GM12878 (cell line): ENCODE results near the gene NCF2. TPM values are rescaled to one million over a fixed set of nuclear protein-coding genes. Genes with fewer than 3 reads are reported as not detected.
"Not testable (repeated sequence)": the region's sequence is repeated elsewhere in the genome, so short reads cannot be mapped to it uniquely, and the experiment has no call there.

Source experiments
- ATAC-seq: fragments of 200-7000 bp; cut with Tn5 transposase; 3 replicates; pipeline ENCODE4 v1.9.1; 2020; ENCODE audit warnings: mild to moderate bottlenecking, moderate library complexity
- BruUV-seq: library from RNA; stranded (reverse); fragments of 400-500 nt; replicated peaks from 2 replicates; lab custom pipeline; 2021; lab: Mats Ljungman, UMichigan
- CTCF ChIA-PET: fragments of 300-600 bp; sonication (Branson Sonifier 250); formaldehyde crosslinking; extraction: SDS; loops from one replicate; lab custom pipeline; 2021; ENCODE audit warnings: inconsistent platforms; lab: Yijun Ruan, JAX
- POLR2A ChIA-PET: fragments of 350-600 bp; formaldehyde crosslinking; extraction: SDS; loops from one replicate; lab custom pipeline; 2021; ENCODE audit warnings: inconsistent platforms; lab: Charles Lee
- RAD21 ChIA-PET: fragments of 300-600 bp; sonication (Branson Sonifier 250); formaldehyde crosslinking; loops from one replicate; lab custom pipeline; 2023; ENCODE audit warnings: antibody characterized with exemption; ENCODE audit not compliant: unreplicated experiment; lab: Charles Lee
- SMC1A ChIA-PET: fragments of 300-600 bp; sonication (Branson Sonifier 250); formaldehyde crosslinking; loops from one replicate; lab custom pipeline; 2023; ENCODE audit not compliant: unreplicated experiment, uncharacterized antibody; lab: Charles Lee
- DNase-seq: peaks from one replicate; pipeline ENCODE4 v3.0.0-alpha.2; 2011; ENCODE audit warnings: low read depth, low spot score
- FAIRE-seq: peaks from 3 replicates; lab custom pipeline; 2011; peaks lifted over from hg19 to GRCh38; lab: Jason Lieb, UNC
- H2AFZ ChIP-seq: 2 replicates; pipeline ENCODE4 v1.6.0; 2011; ENCODE audit warnings: low read depth, low read length, control low read depth; ENCODE audit not compliant: control insufficient read depth
- H3K27ac ChIP-seq: 2 replicates; pipeline ENCODE4 v1.5.1; 2011; ENCODE audit warnings: control low read depth; ENCODE audit not compliant: control insufficient read depth, insufficient read depth
- H3K27me3 ChIP-seq, 2 experiments: replicated peaks in 1 of 2; 2 replicates each; pipeline versions ENCODE4 v1.6.0 to v1.6.1; 2011; ENCODE audit warnings: low read length in 1 of 2; ENCODE audit not compliant: control insufficient read depth in 2 of 2, insufficient read depth in 2 of 2
- H3K36me3 ChIP-seq, 2 experiments: 2 replicates each; pipeline ENCODE4 v1.5.1; 2011; ENCODE audit warnings: low read length in 1 of 2; ENCODE audit not compliant: control insufficient read depth in 2 of 2, insufficient read depth in 2 of 2
- H3K4me1 ChIP-seq: 2 replicates; pipeline ENCODE4 v1.6.1; 2011; ENCODE audit warnings: mild to moderate bottlenecking, low read length, moderate library complexity, mixed read lengths; ENCODE audit not compliant: control insufficient read depth, insufficient read depth
- H3K4me2 ChIP-seq: 2 replicates; pipeline ENCODE4 v1.6.0; 2011; ENCODE audit warnings: control low read depth; ENCODE audit not compliant: control insufficient read depth, insufficient read depth
- H3K4me3 ChIP-seq: fragments of 200-600 bp; sonication (generic); 2 replicates; pipeline ENCODE4 v1.5.1; 2016
- H3K79me2 ChIP-seq: 2 replicates; pipeline ENCODE4 v1.6.0; 2011; ENCODE audit warnings: low read length; ENCODE audit not compliant: control insufficient read depth, insufficient read depth
- H3K9ac ChIP-seq: 2 replicates; pipeline ENCODE4 v1.8.0; 2011; ENCODE audit warnings: low read length, control low read depth, mixed read lengths; ENCODE audit not compliant: control insufficient read depth, insufficient read depth
- H3K9me3 ChIP-seq: replicated peaks from 3 replicates; pipeline ENCODE4 v1.5.1; 2011; ENCODE audit warnings: mild to moderate bottlenecking, low read length; ENCODE audit not compliant: control insufficient read depth, insufficient read depth
- H4K20me1 ChIP-seq: 2 replicates; pipeline ENCODE4 v1.6.0; 2011; ENCODE audit not compliant: control insufficient read depth, insufficient read depth
- WGBS: methylation state at CpG from one replicate; pipeline ENCODE4 v1.1.6; 2016; ENCODE audit warnings: low lambda C conversion rate; ENCODE audit not compliant: insufficient replicate concordance, insufficient coverage; ENCODE audit errors: missing lambda C conversion rate; 5-methylcytosine and 5-hydroxymethylcytosine counted together
- in situ Hi-C: fragments of 300-500 bp; cut with MboI; formaldehyde crosslinking; loops from 9 replicates; pipeline ENCODE4 v1.14.3; 2018; ENCODE audit warnings: mixed read lengths
- intact Hi-C: fragments of 100-400 bp; cut with micrococcal nuclease; formaldehyde crosslinking; loops from one replicate; pipeline ENCODE4 v1.14.2; 2022; ENCODE audit not compliant: unreplicated experiment
- polyA plus RNA-seq, 11 experiments: library from polyadenylated mRNA; depleted of rRNA in 4 of 11; unstranded in 6 of 11; stranded (reverse) in 5 of 11; fragments of >200 nt; fragmentation: Nextera tagmentation in 4 of 11; fragmentation: Illumina TruSeq in 1 of 11; extraction: Ambion mirVana in 4 of 11; extraction: Trizol in 1 of 11; gene quantifications; 1 replicate in 1 of 11; 2 replicates in 10 of 11; pipeline versions ENCODE4 v1.2.1 to v1.2.3, GENCODE V29; 2011 to 2016; ENCODE audit warnings: inconsistent platforms in 2 of 11, missing spikeins in 2 of 11, low read depth in 1 of 11
- total RNA-seq, 4 experiments: library from RNA; depleted of rRNA in 3 of 4; stranded (reverse); fragments of >200 nt in 3 of 4; fragmentation: Illumina TruSeq in 1 of 4; extraction: Trizol in 1 of 4; gene quantifications; 2 replicates each; pipeline versions ENCODE4 v1.2.1 to v1.2.3, GENCODE V29; 2013 to 2021

The NCF2 gene
- total and polyA plus RNA-seq, 10 of the 15 experiments (the other 5 are each of a cell fraction or from before 2014, with no cell fraction given): 31.4 to 256 (median 77.1) TPM

GRCh38 chr1:183618202-183618601, 27.9 kb upstream of the NCF2 start:
- H3K4me1 ChIP-seq, H3K27ac ChIP-seq, H3K79me2 ChIP-seq, H3K36me3 ChIP-seq, H3K9ac ChIP-seq, FAIRE-seq, SMC1A ChIA-PET, H3K4me2 ChIP-seq, ATAC-seq, DNase-seq, in situ Hi-C loops, H3K27me3 ChIP-seq, H3K4me3 ChIP-seq, intact Hi-C loops, POLR2A ChIA-PET, H2AFZ ChIP-seq, H3K9me3 ChIP-seq, H4K20me1 ChIP-seq, BruUV-seq, RAD21 ChIA-PET: not testable (repeated sequence)
- 39% methylated on average over 3 of the region's 5 CpGs for WGBS
- CTCF ChIA-PET: interaction anchor here (1.1 kb wide), 1 partner anchor 9 kb away, joined by 3 read pairs; no protein-coding TSS in a partner anchor

GRCh38 chr1:183612975-183613374, 22.7 kb upstream of the NCF2 start:
- 67% methylated on average over 1 of the region's 3 CpGs for WGBS
- POLR2A ChIA-PET, H3K36me3 ChIP-seq, H3K9ac ChIP-seq, BruUV-seq, H2AFZ ChIP-seq, RAD21 ChIA-PET, H3K4me2 ChIP-seq, H3K27ac ChIP-seq, H3K79me2 ChIP-seq, H3K9me3 ChIP-seq, FAIRE-seq, intact Hi-C loops, DNase-seq, H4K20me1 ChIP-seq, H3K27me3 ChIP-seq, in situ Hi-C loops, H3K4me3 ChIP-seq, ATAC-seq: not testable (repeated sequence)
- SMC1A ChIA-PET: interaction anchor here (0.5 kb wide), 1 partner anchor 105 kb away, joined by 4 read pairs; no protein-coding TSS in a partner anchor
- peaks cover 16% of the 10 kb centered on the region for H3K4me1 ChIP-seq
- CTCF ChIA-PET: interaction anchor here (1.0 kb wide), 2 partner anchors 10 to 144 kb away, joined by 4 read pairs; no protein-coding TSS in a partner anchor
